HepG2 (cell line): ENCODE results near the gene CACNA2D1. TPM values are rescaled to one million over a fixed set of nuclear protein-coding genes. Genes with fewer than 3 reads are reported as not detected.

Experiments used
- ATAC-seq: fragments of 200-7000 bp; cut with Tn5 transposase; 3 replicates; pipeline ENCODE4 v1.9.1; 2020; ENCODE audit warnings: mild to moderate bottlenecking, moderate library complexity
- BruUV-seq: library from RNA; stranded (reverse); fragments of 400-500 nt; replicated peaks from 2 replicates; lab custom pipeline; 2021; lab: Mats Ljungman, UMichigan
- CTCF ChIA-PET: fragments of 300-600 bp; formaldehyde crosslinking; extraction: SDS; loops from one replicate; lab custom pipeline; 2021; ENCODE audit warnings: low total read pairs, inconsistent platforms, low intra/inter-chr PET ratio; lab: Yijun Ruan, JAX
- POLR2A ChIA-PET: fragments of 350-600 bp; sonication (Branson Sonifier 250); formaldehyde crosslinking; loops from one replicate; lab custom pipeline; 2020; ENCODE audit warnings: antibody characterized with exemption, inconsistent platforms; lab: Yijun Ruan, JAX
- DNase-seq: peaks from one replicate; pipeline ENCODE4 v3.0.0-alpha.2; 2015; ENCODE audit warnings: low spot score
- FAIRE-seq: peaks from 3 replicates; lab custom pipeline; 2011; peaks lifted over from hg19 to GRCh38; lab: Jason Lieb, UNC
- H2AFZ ChIP-seq: one replicate; pipeline ENCODE4 v1.6.1; 2011; ENCODE audit warnings: low read length, inconsistent platforms
- H3K27ac ChIP-seq: fragments of 300-600 bp; 3 replicates; pipeline ENCODE4 v1.8.0; 2011; ENCODE audit warnings: mixed run types, mild to moderate bottlenecking, mixed read lengths, low read length, inconsistent platforms; ENCODE audit not compliant: insufficient read depth; ENCODE audit errors: extremely low read length
- H3K27me3 ChIP-seq, 2 experiments: fragments of 200-600 bp in 1 of 2; 2 replicates in 1 of 2; 3 replicates in 1 of 2; pipeline versions ENCODE4 v1.6.0 to v1.8.0; 2011; ENCODE audit warnings: low read length in 2 of 2, mild to moderate bottlenecking in 2 of 2, moderate library complexity in 2 of 2, inconsistent platforms in 1 of 2; ENCODE audit not compliant: insufficient read depth in 2 of 2, control insufficient read depth in 1 of 2
- H3K36me3 ChIP-seq, 2 experiments: fragments of 200-600 bp in 1 of 2; replicated peaks in 1 of 2; 2 replicates in 1 of 2; 3 replicates in 1 of 2; pipeline versions ENCODE4 v1.5.1 to v1.8.0; 2011; ENCODE audit warnings: low read length in 2 of 2, inconsistent platforms in 1 of 2; ENCODE audit not compliant: insufficient read depth in 2 of 2, control insufficient read depth in 1 of 2
- H3K4me1 ChIP-seq: 2 replicates; pipeline ENCODE4 v1.5.1; 2012; ENCODE audit warnings: low read length, inconsistent platforms; ENCODE audit not compliant: insufficient read depth
- H3K4me2 ChIP-seq: 2 replicates; pipeline ENCODE4 v1.6.0; 2011; ENCODE audit warnings: low read depth, low read length, inconsistent platforms
- H3K4me3 ChIP-seq, 3 experiments: fragments of 200-600 bp in 1 of 3; sonication (generic), shearing (Covaris generic) in 1 of 3; replicated peaks in 1 of 3; 2 replicates each; pipeline ENCODE4 v1.5.1; 2011 to 2016; ENCODE audit warnings: low read length in 3 of 3, inconsistent platforms in 2 of 3, low read depth in 2 of 3, mild to moderate bottlenecking in 2 of 3, control low read depth in 1 of 3, mixed read lengths in 1 of 3; ENCODE audit not compliant: insufficient read depth in 1 of 3
- H3K79me2 ChIP-seq: one replicate; pipeline ENCODE4 v1.6.1; 2011; ENCODE audit warnings: low read length, inconsistent platforms; ENCODE audit not compliant: insufficient read depth
- H3K9ac ChIP-seq: 2 replicates; pipeline ENCODE4 v1.6.0; 2011; ENCODE audit warnings: mild to moderate bottlenecking, low read depth, low read length, inconsistent platforms; ENCODE audit not compliant: insufficient read depth
- H3K9me3 ChIP-seq: 2 replicates; pipeline ENCODE4 v1.5.1; 2012; ENCODE audit warnings: mild to moderate bottlenecking, low read length
- H4K20me1 ChIP-seq: 2 replicates; pipeline ENCODE4 v1.6.0; 2011; ENCODE audit warnings: inconsistent platforms, mild to moderate bottlenecking, low read length, moderate library complexity; ENCODE audit not compliant: insufficient read depth
- CEBPB ChIP-seq: IDR thresholded peaks from 2 replicates; pipeline ENCODE4 v1.6.1; 2011; ENCODE audit warnings: low read depth, low read length, improper control_type of control experiment, borderline replicate concordance
- LCORL ChIP-seq, 2 experiments: fragments of 450-650 bp in 1 of 2; sonication (generic) in 1 of 2; formaldehyde crosslinking in 1 of 2; IDR thresholded peaks; 2 replicates each; pipeline versions ENCODE4 v1.5.0 to v1.6.1; 2017 to 2020; ENCODE audit warnings: antibody characterized with exemption in 1 of 2, missing genetic modification reagents in 1 of 2
- ZNF407 ChIP-seq: sonication (generic); formaldehyde crosslinking; IDR thresholded peaks from one replicate; pipeline ENCODE4 v1.5.1; 2020; ENCODE audit warnings: mild to moderate bottlenecking, missing genetic modification reagents; ENCODE audit errors: not compliant biosample characterization
- ZNF776 ChIP-seq: sonication (generic); formaldehyde crosslinking; IDR thresholded peaks from 2 replicates; pipeline ENCODE4 v1.4.0; 2020; ENCODE audit warnings: mild to moderate bottlenecking, missing genetic modification reagents
- ZNF782 ChIP-seq: sonication (generic); formaldehyde crosslinking; IDR thresholded peaks from 2 replicates; pipeline ENCODE4 v1.4.0; 2020; ENCODE audit warnings: missing genetic modification reagents, mild to moderate bottlenecking, borderline replicate concordance
- in situ Hi-C: cut with HindIII; loops from 2 replicates; pipeline ENCODE4 v1.10.0; 2017; ENCODE audit warnings: low pct_unique_long_range_greater_than_20kb; ENCODE audit not compliant: extremely low pct_ligation_motif_present
- intact Hi-C: fragments of 100-400 bp; cut with micrococcal nuclease; formaldehyde crosslinking; loops from one replicate; pipeline ENCODE4 v1.10.0; 2022; ENCODE audit not compliant: unreplicated experiment
- polyA plus RNA-seq, 8 experiments: library from polyadenylated mRNA; depleted of rRNA in 3 of 8; stranded (reverse) in 7 of 8; unstranded in 1 of 8; fragments of >200 nt; fragmentation: Illumina TruSeq in 4 of 8; extraction: Trizol in 4 of 8; gene quantifications; 2 replicates each; pipeline versions ENCODE4 v1.2.1 to v1.2.3, GENCODE V29; 2011 to 2016; ENCODE audit warnings: low read depth in 4 of 8, missing spikeins in 1 of 8, mixed read lengths in 1 of 8; ENCODE audit not compliant: insufficient read depth in 1 of 8
- total RNA-seq, 5 experiments: library from RNA; depleted of rRNA; stranded (reverse); fragments of >200 nt; fragmentation: Illumina TruSeq; extraction: Trizol; gene quantifications; 2 replicates each; pipeline ENCODE4 v1.2.3, GENCODE V29; 2016; ENCODE audit warnings: low read depth in 1 of 5
- TF ChIP-seq, protein P1 (sequence below): sonication (generic); formaldehyde crosslinking; IDR thresholded peaks from 2 replicates; pipeline ENCODE4 v1.8.0; 2022; ENCODE audit warnings: missing genetic modification reagents, mild to moderate bottlenecking, borderline replicate concordance

CACNA2D1 gene
- total and polyA plus RNA-seq, 2 of the 13 experiments (the other 11 are each of a cell fraction or from before 2014, with no cell fraction given), result not detected

GRCh38 chr7:82318786-82319185 is 124.8 kb downstream of the CACNA2D1 start:
- Histone ChIP-seq H3K9ac (no peak overlapping the region), H3K4me1 (no peaks in the 10 kb centered on the region), H2AFZ (no peak overlapping the region), H3K79me2 (no peaks in the 10 kb centered on the region), H3K36me3 (no peaks in the 10 kb centered on the region), H3K27me3 (no peaks in the 10 kb centered on the region), H3K4me3 (no peak overlapping the region), H3K4me2 (no peak overlapping the region), H4K20me1 (no peaks in the 10 kb centered on the region), H3K9me3 (no peaks in the 10 kb centered on the region), H3K27ac (no peak overlapping the region)
- no peak for ATAC-seq
- POLR2A ChIA-PET, result no interaction called here
- intact Hi-C loops (no loop called here), in situ Hi-C loops (no loop called here)
- no peak for DNase-seq
- CTCF ChIA-PET, result no interaction called here
- no peak for FAIRE-seq
- TF ChIP-seq ZNF782 (CRISPR knock-in tag) (no peak), LCORL (IDR thresholded peaks at IDR 0.05) (no peak), LCORL (CRISPR knock-in tag; IDR thresholded peaks at IDR 0.05) (no peak), ZNF776 (CRISPR knock-in tag) (no peak), ZNF407 (CRISPR knock-in tag) (no peak), CEBPB (no peak)
- TF ChIP-seq, protein P1, sequence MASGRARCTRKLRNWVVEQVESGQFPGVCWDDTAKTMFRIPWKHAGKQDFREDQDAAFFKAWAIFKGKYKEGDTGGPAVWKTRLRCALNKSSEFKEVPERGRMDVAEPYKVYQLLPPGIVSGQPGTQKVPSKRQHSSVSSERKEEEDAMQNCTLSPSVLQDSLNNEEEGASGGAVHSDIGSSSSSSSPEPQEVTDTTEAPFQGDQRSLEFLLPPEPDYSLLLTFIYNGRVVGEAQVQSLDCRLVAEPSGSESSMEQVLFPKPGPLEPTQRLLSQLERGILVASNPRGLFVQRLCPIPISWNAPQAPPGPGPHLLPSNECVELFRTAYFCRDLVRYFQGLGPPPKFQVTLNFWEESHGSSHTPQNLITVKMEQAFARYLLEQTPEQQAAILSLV (CRISPR knock-in tag), result no peak
- no TSS peak for BruUV-seq
